IMR-90 (cell line): ENCODE results near the gene DHRS3. TPM values are rescaled to one million over a fixed set of nuclear protein-coding genes. Genes with fewer than 3 reads are reported as not detected.
A peak's percentile ranks its signal among the peaks of the same experiment; 100 is the strongest.

Experiments
- ATAC-seq: fragments of 200-7000 bp; cut with Tn5 transposase; 2 replicates; pipeline ENCODE4 v1.9.1; 2020; ENCODE audit warnings: low read depth, mild to moderate bottlenecking, moderate library complexity
- BruUV-seq: library from RNA; stranded (reverse); fragments of 400-500 nt; replicated peaks from 2 replicates; lab custom pipeline; 2021; lab: Mats Ljungman, UMichigan
- CTCF ChIA-PET: fragments of 300-600 bp; formaldehyde crosslinking; extraction: SDS; loops from one replicate; lab custom pipeline; 2021; ENCODE audit warnings: antibody characterized with exemption; lab: Yijun Ruan, JAX
- POLR2A ChIA-PET: fragments of 300-600 bp; sonication (Branson Sonifier 250); formaldehyde crosslinking; loops from one replicate; lab custom pipeline; 2022; ENCODE audit warnings: antibody characterized with exemption; ENCODE audit not compliant: unreplicated experiment; lab: Charles Lee
- DNase-seq: peaks from one replicate; pipeline ENCODE4 v3.0.0; 2013
- H2AFZ ChIP-seq: replicated peaks from 2 replicates; pipeline ENCODE3; 2013; ENCODE audit warnings: low read length, mild to moderate bottlenecking; ENCODE audit not compliant: poor library complexity
- H2AK5ac ChIP-seq: 2 replicates; pipeline ENCODE4 v1.6.1; 2013; ENCODE audit warnings: low read depth, low read length, inconsistent platforms
- H2AK9ac ChIP-seq: replicated peaks from 2 replicates; pipeline ENCODE3; 2013; ENCODE audit warnings: mild to moderate bottlenecking, low read depth, low read length, moderate library complexity; ENCODE audit not compliant: poor library complexity
- H2BK120ac ChIP-seq: 2 replicates; pipeline ENCODE4 v1.6.1; 2013; ENCODE audit warnings: low read depth, low read length, inconsistent platforms
- H2BK15ac ChIP-seq: 3 replicates; pipeline ENCODE4 v1.6.1; 2013; ENCODE audit warnings: low read depth, low read length, inconsistent platforms
- H2BK20ac ChIP-seq: 2 replicates; pipeline ENCODE4 v1.6.1; 2013; ENCODE audit warnings: low read depth, mild to moderate bottlenecking, inconsistent platforms, low read length, moderate library complexity
- H2BK5ac ChIP-seq: 2 replicates; pipeline ENCODE4 v1.6.1; 2013; ENCODE audit warnings: mild to moderate bottlenecking, low read depth, low read length, inconsistent platforms; ENCODE audit not compliant: poor library complexity, severe bottlenecking
- H3K14ac ChIP-seq: replicated peaks from 2 replicates; pipeline ENCODE4 v1.6.1; 2013; ENCODE audit warnings: low read depth, low read length, inconsistent platforms
- H3K18ac ChIP-seq: 2 replicates; pipeline ENCODE4 v1.6.1; 2013; ENCODE audit warnings: low read depth, low read length, control low read depth
- H3K23ac ChIP-seq: 2 replicates; pipeline ENCODE4 v1.6.1; 2013; ENCODE audit warnings: low read depth, low read length, inconsistent platforms
- H3K27ac ChIP-seq: 2 replicates; pipeline ENCODE4 v1.5.1; 2013; ENCODE audit warnings: mild to moderate bottlenecking, control low read depth, low read length; ENCODE audit not compliant: insufficient read depth
- H3K27me3 ChIP-seq: 2 replicates; pipeline ENCODE4 v1.6.1; 2013; ENCODE audit warnings: low read length; ENCODE audit not compliant: control insufficient read depth, insufficient read depth
- H3K36me3 ChIP-seq: 2 replicates; pipeline ENCODE4 v1.6.1; 2013; ENCODE audit warnings: low read length, mixed read lengths; ENCODE audit not compliant: control insufficient read depth, insufficient read depth
- H3K4ac ChIP-seq: 2 replicates; pipeline ENCODE4 v1.6.1; 2013; ENCODE audit warnings: low read depth, low read length, inconsistent platforms
- H3K4me1 ChIP-seq: 2 replicates; pipeline ENCODE4 v1.6.1; 2013; ENCODE audit warnings: low read length, mixed read lengths; ENCODE audit not compliant: control insufficient read depth, insufficient read depth
- H3K4me2 ChIP-seq: 2 replicates; pipeline ENCODE4 v1.6.1; 2013; ENCODE audit warnings: low read depth, mild to moderate bottlenecking, control low read depth, low read length, moderate library complexity
- H3K4me3 ChIP-seq: 2 replicates; pipeline ENCODE4 v1.5.1; 2013; ENCODE audit warnings: low read depth, mild to moderate bottlenecking, control low read depth, low read length, moderate library complexity; ENCODE audit not compliant: insufficient read depth
- H3K56ac ChIP-seq: 2 replicates; pipeline ENCODE4 v1.6.1; 2013; ENCODE audit warnings: low read length, inconsistent platforms; ENCODE audit not compliant: insufficient read depth; ENCODE audit errors: extremely low read depth
- H3K79me1 ChIP-seq, 2 experiments: 2 replicates each; pipeline ENCODE4 v1.6.1; 2013; ENCODE audit warnings: low read length in 2 of 2, inconsistent platforms in 1 of 2, low read depth in 1 of 2
- H3K9ac ChIP-seq: 2 replicates; pipeline ENCODE4 v1.6.1; 2013; ENCODE audit warnings: low read depth, low read length, control low read depth
- H3K9me1 ChIP-seq: 2 replicates; pipeline ENCODE4 v1.6.1; 2013; ENCODE audit warnings: low read length, inconsistent platforms; ENCODE audit not compliant: insufficient read depth
- H3K9me3 ChIP-seq: 2 replicates; pipeline ENCODE4 v1.6.1; 2013; ENCODE audit warnings: low read length; ENCODE audit not compliant: control insufficient read depth, insufficient read depth
- H4K20me1 ChIP-seq: 2 replicates; pipeline ENCODE4 v1.6.1; 2013; ENCODE audit warnings: low read length, inconsistent platforms; ENCODE audit not compliant: insufficient read depth
- H4K5ac ChIP-seq: 2 replicates; pipeline ENCODE4 v1.6.1; 2013; ENCODE audit warnings: mild to moderate bottlenecking, low read depth, low read length, control low read depth
- H4K8ac ChIP-seq, 2 experiments: 2 replicates each; pipeline ENCODE4 v1.6.1; 2013; ENCODE audit warnings: low read depth in 2 of 2, low read length in 2 of 2, control low read depth in 1 of 2, inconsistent platforms in 1 of 2
- H4K91ac ChIP-seq: 2 replicates; pipeline ENCODE4 v1.6.1; 2013; ENCODE audit warnings: low read depth, low read length, inconsistent platforms; ENCODE audit not compliant: insufficient read depth
- CEBPB ChIP-seq: IDR thresholded peaks from 2 replicates; pipeline ENCODE4 v1.6.1; 2012; ENCODE audit warnings: low read depth, low read length, improper control_type of control experiment
- CHD1 ChIP-seq: IDR thresholded peaks from 2 replicates; pipeline ENCODE4 v1.6.1; 2012; ENCODE audit warnings: low read depth, low read length, improper control_type of control experiment
- FOS ChIP-seq: fragments of 150-350 bp; IDR thresholded peaks from 2 replicates; pipeline ENCODE4 v1.6.1; 2016; ENCODE audit warnings: low read depth, low read length
- MAFK ChIP-seq: IDR thresholded peaks from 2 replicates; pipeline ENCODE4 v1.6.1; 2012; ENCODE audit warnings: low read depth, low read length, improper control_type of control experiment
- MAZ ChIP-seq: IDR thresholded peaks from 2 replicates; pipeline ENCODE4 v1.6.1; 2012; ENCODE audit warnings: low read depth, mild to moderate bottlenecking, low read length, improper control_type of control experiment, moderate library complexity, borderline replicate concordance
- MXI1 ChIP-seq: IDR thresholded peaks from 2 replicates; pipeline ENCODE4 v1.6.1; 2012; ENCODE audit warnings: low read depth, mild to moderate bottlenecking, low read length, moderate library complexity, borderline replicate concordance
- NFE2L2 ChIP-seq: fragments of 150-350 bp; IDR thresholded peaks from 2 replicates; pipeline ENCODE4 v1.6.1; 2016; ENCODE audit warnings: low read depth, mild to moderate bottlenecking, low read length
- POLR2A ChIP-seq: IDR thresholded peaks from 2 replicates; pipeline ENCODE4 v1.6.1; 2012; ENCODE audit warnings: mild to moderate bottlenecking, low read depth, low read length
- RAD21 ChIP-seq: IDR thresholded peaks from 2 replicates; pipeline ENCODE4 v1.6.1; 2012; ENCODE audit warnings: low read length, improper control_type of control experiment
- RCOR1 ChIP-seq: IDR thresholded peaks from 2 replicates; pipeline ENCODE4 v1.6.1; 2012; ENCODE audit warnings: mild to moderate bottlenecking, low read length, improper control_type of control experiment; ENCODE audit not compliant: insufficient replicate concordance
- RFX5 ChIP-seq: IDR thresholded peaks from 2 replicates; pipeline ENCODE4 v1.8.0; 2012; ENCODE audit warnings: low read depth, mild to moderate bottlenecking, low read length, moderate library complexity
- SMC3 ChIP-seq: fragments of 150-350 bp; IDR thresholded peaks from 2 replicates; pipeline ENCODE4 v1.6.1; 2016; ENCODE audit warnings: low read depth, mild to moderate bottlenecking, antibody characterized with exemption, low read length, moderate library complexity
- WGBS, 2 experiments: methylation state at CpG; one replicate each; pipeline versions ENCODE4 v1.1.5 to v1.1.7; 2013; ENCODE audit warnings: missing lambda C conversion rate in 2 of 2; ENCODE audit not compliant: insufficient read length in 1 of 2; ENCODE audit errors: extremely low coverage in 2 of 2; 5-methylcytosine and 5-hydroxymethylcytosine counted together
- dilution Hi-C: fragments of 300-500 bp; cut with HindIII; formaldehyde crosslinking; loops from one replicate; pipeline ENCODE4 v1.14.3; 2018; ENCODE audit warnings: low sequenced_read_pairs; ENCODE audit not compliant: unreplicated experiment
- in situ Hi-C: fragments of 300-500 bp; cut with MboI; formaldehyde crosslinking; loops from 3 replicates; pipeline ENCODE4 v1.14.3; 2019; ENCODE audit warnings: low sequenced_read_pairs, inconsistent platforms, mixed read lengths
- intact Hi-C: fragments of 100-400 bp; cut with micrococcal nuclease; formaldehyde crosslinking; loops from 2 replicates; pipeline ENCODE4 v1.10.0; 2022
- polyA plus RNA-seq, 3 experiments: library from polyadenylated mRNA; depleted of rRNA; stranded (reverse); fragments of >200 nt; gene quantifications; 2 replicates each; pipeline ENCODE4 v1.2.3, GENCODE V29; 2012; ENCODE audit warnings: low replicate concordance in 1 of 3
- total RNA-seq: library from RNA; depleted of rRNA; stranded (reverse); fragments of >200 nt; gene quantifications from 2 replicates; pipeline ENCODE4 v1.2.3, GENCODE V29; 2012
- TF ChIP-seq, protein P1 (sequence below): fragments of 150-350 bp; IDR thresholded peaks from 2 replicates; pipeline ENCODE4 v1.6.1; 2016; ENCODE audit warnings: low read depth, mild to moderate bottlenecking, low read length, moderate library complexity, borderline replicate concordance
- TF ChIP-seq, protein P2 (sequence below): conservative IDR thresholded peaks from 2 replicates; pipeline ENCODE4 v1.5.1; 2012; ENCODE audit warnings: mild to moderate bottlenecking, low read depth, low read length, improper control_type of control experiment

The DHRS3 gene
- total and polyA plus RNA-seq, 2 of the 4 experiments (the other 2 are of a cell fraction), result 11.2 to 14.5 TPM

GRCh38 chr1:12597792-12598191 is 20.2 kb downstream of the DHRS3 start:
- no peak overlapping the region for H2BK5ac ChIP-seq
- no peaks in the 10 kb centered on the region for H3K36me3 ChIP-seq
- H3K4me3 ChIP-seq, result no peak overlapping the region
- H2AK9ac ChIP-seq, result no peak overlapping the region
- H3K9me1 ChIP-seq, result peaks cover 9% of the 10 kb centered on the region
- H3K4me1 ChIP-seq, result peaks cover 41% of the 10 kb centered on the region
- TF ChIP-seq CHD1 (no peak), FOS (no peak), MAZ (no peak), CEBPB (no peak), MAFK (no peak), NFE2L2 (no peak), RCOR1 (no peak), SMC3 (no peak), RFX5 (no peak), POLR2A (no peak), MXI1 (no peak), RAD21 (no peak)
- TF ChIP-seq, protein P1, sequence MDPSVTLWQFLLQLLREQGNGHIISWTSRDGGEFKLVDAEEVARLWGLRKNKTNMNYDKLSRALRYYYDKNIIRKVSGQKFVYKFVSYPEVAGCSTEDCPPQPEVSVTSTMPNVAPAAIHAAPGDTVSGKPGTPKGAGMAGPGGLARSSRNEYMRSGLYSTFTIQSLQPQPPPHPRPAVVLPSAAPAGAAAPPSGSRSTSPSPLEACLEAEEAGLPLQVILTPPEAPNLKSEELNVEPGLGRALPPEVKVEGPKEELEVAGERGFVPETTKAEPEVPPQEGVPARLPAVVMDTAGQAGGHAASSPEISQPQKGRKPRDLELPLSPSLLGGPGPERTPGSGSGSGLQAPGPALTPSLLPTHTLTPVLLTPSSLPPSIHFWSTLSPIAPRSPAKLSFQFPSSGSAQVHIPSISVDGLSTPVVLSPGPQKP, result no peak
- TF ChIP-seq, protein P2, sequence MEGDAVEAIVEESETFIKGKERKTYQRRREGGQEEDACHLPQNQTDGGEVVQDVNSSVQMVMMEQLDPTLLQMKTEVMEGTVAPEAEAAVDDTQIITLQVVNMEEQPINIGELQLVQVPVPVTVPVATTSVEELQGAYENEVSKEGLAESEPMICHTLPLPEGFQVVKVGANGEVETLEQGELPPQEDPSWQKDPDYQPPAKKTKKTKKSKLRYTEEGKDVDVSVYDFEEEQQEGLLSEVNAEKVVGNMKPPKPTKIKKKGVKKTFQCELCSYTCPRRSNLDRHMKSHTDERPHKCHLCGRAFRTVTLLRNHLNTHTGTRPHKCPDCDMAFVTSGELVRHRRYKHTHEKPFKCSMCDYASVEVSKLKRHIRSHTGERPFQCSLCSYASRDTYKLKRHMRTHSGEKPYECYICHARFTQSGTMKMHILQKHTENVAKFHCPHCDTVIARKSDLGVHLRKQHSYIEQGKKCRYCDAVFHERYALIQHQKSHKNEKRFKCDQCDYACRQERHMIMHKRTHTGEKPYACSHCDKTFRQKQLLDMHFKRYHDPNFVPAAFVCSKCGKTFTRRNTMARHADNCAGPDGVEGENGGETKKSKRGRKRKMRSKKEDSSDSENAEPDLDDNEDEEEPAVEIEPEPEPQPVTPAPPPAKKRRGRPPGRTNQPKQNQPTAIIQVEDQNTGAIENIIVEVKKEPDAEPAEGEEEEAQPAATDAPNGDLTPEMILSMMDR, result no peak
- WGBS, 2 experiments, result 93% methylated on average over 3 of the region's 10 CpGs; no CpG with 5 or more reads in 1 of the 2 experiments
- no peaks in the 10 kb centered on the region for H3K27me3 ChIP-seq
- no peak overlapping the region for H2AFZ ChIP-seq
- no peak overlapping the region for H3K14ac ChIP-seq
- no peak overlapping the region for H3K23ac ChIP-seq
- peaks cover 11 to 20% of the 10 kb centered on the region in 2 experiments; a peak in 3 of 4 replicates for H3K79me1 ChIP-seq
- H3K56ac ChIP-seq, result no peak overlapping the region
- H2AK5ac ChIP-seq, result peak overlapping the region; percentile 42; the same call in 1 of the 2 replicates
- BruUV-seq, result no TSS peak
- dilution Hi-C loops, result no loop called here
- no peak overlapping the region for H3K4me2 ChIP-seq
- no peak for DNase-seq
- no peaks in the 10 kb centered on the region for H3K9me3 ChIP-seq
- no peak overlapping the region; the same call in 1 of the 2 replicates for H4K91ac ChIP-seq
- POLR2A ChIA-PET, result no interaction called here
- no peak overlapping the region for H3K27ac ChIP-seq
- peak overlapping the region in 1 of 2 experiments; percentile 18; a peak in 1 of 4 replicates for H4K8ac ChIP-seq
- H4K5ac ChIP-seq, result no peak overlapping the region
- in situ Hi-C loops, result no loop called here
- peak overlapping the region; percentile 85; the same call in 2 of the 3 replicates for H2BK15ac ChIP-seq
- peak overlapping the region; percentile 54 for H3K4ac ChIP-seq
- intact Hi-C loops, result loop anchor here (2.0 kb wide), 1 partner anchor 47 kb away; no protein-coding TSS in a partner anchor
- CTCF ChIA-PET, result no interaction called here
- no peak overlapping the region; the same call in 1 of the 2 replicates for H2BK120ac ChIP-seq
- 0 out of 2 replicates have a peak overlapping the region, but pooled peaks have one; percentile 22 for H2BK20ac ChIP-seq
- H4K20me1 ChIP-seq, result peaks cover 9% of the 10 kb centered on the region
- no peak overlapping the region for H3K9ac ChIP-seq
- no peak overlapping the region; the same call in 1 of the 2 replicates for H3K18ac ChIP-seq
- ATAC-seq, result no peak
